WTC11 (cell line): ENCODE data around the gene ALK. TPM values are rescaled to one million over a fixed set of nuclear protein-coding genes. Genes with fewer than 3 reads are reported as not detected.

Experiments used
- ATAC-seq: fragments of 200-7000 bp; cut with Tn5 transposase; 2 replicates; pipeline ENCODE4 v1.10.0; 2021; ENCODE audit warnings: mild to moderate bottlenecking, moderate library complexity
- CTCF ChIA-PET: fragments of 300-600 bp; sonication (Branson Sonifier 250); formaldehyde crosslinking; loops from one replicate; lab custom pipeline; 2021; ENCODE audit warnings: antibody characterized with exemption; lab: Charles Lee
- POLR2A ChIA-PET: fragments of 350-600 bp; sonication (Branson Sonifier 250); formaldehyde crosslinking; loops from one replicate; lab custom pipeline; 2021; ENCODE audit warnings: antibody characterized with exemption; lab: Charles Lee
- DNase-seq: peaks from one replicate; pipeline ENCODE4 v3.0.0; 2021; ENCODE audit warnings: low spot score
- H3K27ac Mint-ChIP-seq: 2 replicates; pipeline ENCODE4 v1.8.0; 2021; ENCODE audit warnings: mixed read lengths
- H3K27me3 Mint-ChIP-seq: 2 replicates; pipeline ENCODE4 v1.8.0; 2021; ENCODE audit warnings: low read depth, mild to moderate bottlenecking, moderate library complexity, mixed read lengths
- H3K36me3 Mint-ChIP-seq: 2 replicates; pipeline ENCODE4 v1.8.0; 2021; ENCODE audit warnings: mixed read lengths
- H3K4me1 Mint-ChIP-seq: 2 replicates; pipeline ENCODE4 v1.8.0; 2022; ENCODE audit warnings: mixed read lengths
- H3K4me3 Mint-ChIP-seq: 2 replicates; pipeline ENCODE4 v1.8.0; 2021; ENCODE audit warnings: mild to moderate bottlenecking, moderate library complexity, mixed read lengths
- H3K9me3 Mint-ChIP-seq: 2 replicates; pipeline ENCODE4 v1.8.0; 2021; ENCODE audit warnings: mixed read lengths
- ARID4B ChIP-seq: sonication (generic); formaldehyde crosslinking; IDR thresholded peaks from 2 replicates; pipeline ENCODE4 v1.8.0; 2023; ENCODE audit warnings: missing genetic modification reagents, mild to moderate bottlenecking, borderline replicate concordance
- ATF1 ChIP-seq: sonication (generic); formaldehyde crosslinking; IDR thresholded peaks from 2 replicates; pipeline ENCODE4 v1.8.1; 2023; ENCODE audit warnings: mild to moderate bottlenecking, moderate library complexity, missing genetic modification reagents
- E2F1 ChIP-seq: sonication (generic); formaldehyde crosslinking; IDR thresholded peaks from 2 replicates; pipeline ENCODE4 v1.8.0; 2022; ENCODE audit warnings: mild to moderate bottlenecking, missing genetic modification reagents
- ELF4 ChIP-seq: sonication (generic); formaldehyde crosslinking; IDR thresholded peaks from 2 replicates; pipeline ENCODE4 v1.8.1; 2022; ENCODE audit warnings: low read depth, mild to moderate bottlenecking, moderate library complexity, missing genetic modification reagents
- EMX1 ChIP-seq: fragments of 250-450 bp; sonication (Bioruptor Pico); IDR thresholded peaks from 2 replicates; pipeline ENCODE4 v1.8.0; 2021; ENCODE audit warnings: mild to moderate bottlenecking
- FOXK1 ChIP-seq: sonication (generic); formaldehyde crosslinking; IDR thresholded peaks from 2 replicates; pipeline ENCODE4 v1.8.0; 2022; ENCODE audit warnings: mild to moderate bottlenecking, moderate library complexity, missing genetic modification reagents
- FOXP1 ChIP-seq: sonication (generic); formaldehyde crosslinking; IDR thresholded peaks from 2 replicates; pipeline ENCODE4 v1.8.0; 2022; ENCODE audit warnings: missing genetic modification reagents, mild to moderate bottlenecking, moderate library complexity, borderline replicate concordance
- FOXP4 ChIP-seq: sonication (generic); formaldehyde crosslinking; IDR thresholded peaks from 2 replicates; pipeline ENCODE4 v1.8.0; 2022; ENCODE audit warnings: mild to moderate bottlenecking, missing genetic modification reagents
- JAZF1 ChIP-seq: fragments of 250-450 bp; sonication (Bioruptor Pico); IDR thresholded peaks from 2 replicates; pipeline ENCODE4 v1.9.0; 2021; ENCODE audit warnings: moderate library complexity, mild to moderate bottlenecking, inconsistent platforms
- MAX ChIP-seq: sonication (generic); formaldehyde crosslinking; IDR thresholded peaks from 2 replicates; pipeline ENCODE4 v1.8.0; 2022; ENCODE audit warnings: mild to moderate bottlenecking, missing genetic modification reagents
- NFATC4 ChIP-seq: fragments of 250-450 bp; sonication (Bioruptor Pico); IDR thresholded peaks from 2 replicates; pipeline ENCODE4 v1.9.0; 2021; ENCODE audit warnings: mild to moderate bottlenecking
- NR2C2 ChIP-seq: sonication (generic); formaldehyde crosslinking; IDR thresholded peaks from 2 replicates; pipeline ENCODE4 v1.8.0; 2022; ENCODE audit warnings: mild to moderate bottlenecking, missing genetic modification reagents
- PRRX2 ChIP-seq: fragments of 250-450 bp; sonication (Bioruptor Pico); IDR thresholded peaks from 2 replicates; pipeline ENCODE4 v1.8.0; 2021; ENCODE audit warnings: mild to moderate bottlenecking
- SMAD3 ChIP-seq: sonication (generic); formaldehyde crosslinking; IDR thresholded peaks from 2 replicates; pipeline ENCODE4 v1.8.0; 2022; ENCODE audit warnings: missing genetic modification reagents, mild to moderate bottlenecking, borderline replicate concordance
- SP1 ChIP-seq: sonication (generic); formaldehyde crosslinking; conservative IDR thresholded peaks from 2 replicates; pipeline ENCODE4 v1.8.1; 2022; ENCODE audit warnings: missing genetic modification reagents
- TP53 ChIP-seq: sonication (generic); formaldehyde crosslinking; IDR thresholded peaks from 2 replicates; pipeline ENCODE4 v1.8.1; 2023; ENCODE audit warnings: mild to moderate bottlenecking, missing genetic modification reagents
- USF2 ChIP-seq: sonication (generic); formaldehyde crosslinking; IDR thresholded peaks from 2 replicates; pipeline ENCODE4 v1.8.1; 2023; ENCODE audit warnings: mild to moderate bottlenecking, missing genetic modification reagents, moderate library complexity
- ZNF138 ChIP-seq: sonication (generic); formaldehyde crosslinking; conservative IDR thresholded peaks from 2 replicates; pipeline ENCODE4 v1.8.1; 2022; ENCODE audit warnings: mild to moderate bottlenecking, moderate library complexity, missing genetic modification reagents
- ZNF219 ChIP-seq: sonication (generic); formaldehyde crosslinking; IDR thresholded peaks from 2 replicates; pipeline ENCODE4 v1.8.0; 2023; ENCODE audit warnings: missing genetic modification reagents, mild to moderate bottlenecking, borderline replicate concordance
- ZNF423 ChIP-seq: fragments of 250-450 bp; sonication (Bioruptor Pico); IDR thresholded peaks from 2 replicates; pipeline ENCODE4 v2.1.2; 2022; ENCODE audit warnings: mild to moderate bottlenecking, moderate library complexity
- ZNF532 ChIP-seq: fragments of 250-450 bp; sonication (Bioruptor Pico); IDR thresholded peaks from 2 replicates; pipeline ENCODE4 v1.9.0; 2021; ENCODE audit warnings: mild to moderate bottlenecking, borderline replicate concordance
- ZNF671 ChIP-seq: fragments of 250-450 bp; sonication (Bioruptor Pico); IDR thresholded peaks from 2 replicates; pipeline ENCODE4 v1.8.0; 2021; ENCODE audit warnings: mild to moderate bottlenecking
- ZSCAN18 ChIP-seq: fragments of 250-450 bp; sonication (Bioruptor Pico); IDR thresholded peaks from 2 replicates; pipeline ENCODE4 v2.1.2; 2022; ENCODE audit warnings: mild to moderate bottlenecking, moderate library complexity
- total RNA-seq: library from RNA; stranded (reverse); gene quantifications from 3 replicates; pipeline ENCODE4 v1.2.3, GENCODE V29; 2021

Gene ALK
- total RNA-seq, 1 experiment from 2014 or later, result not detected

GRCh38 chr2:29688429-29688828, 233.0 kb downstream of the ALK start:
- Mint-ChIP-seq H3K4me1 (no peaks in the 10 kb centered on the region), H3K4me3 (no peak overlapping the region), H3K36me3 (peaks cover 7% of the 10 kb centered on the region; the same call in 1 of the 2 replicates)
- no peak for DNase-seq
- ChIA-PET CTCF (no interaction called here), POLR2A (no interaction called here)
- TF ChIP-seq ZNF219 (CRISPR knock-in tag), result no peak
- TF ChIP-seq NFATC4 (CRISPR knock-in tag), result no peak
- TF ChIP-seq E2F1 (CRISPR knock-in tag), result no peak
- no peak for TF ChIP-seq ELF4 (CRISPR knock-in tag)
- no peak for TF ChIP-seq ARID4B (CRISPR knock-in tag)
- no peak for TF ChIP-seq ZNF423 (CRISPR knock-in tag)
- TF ChIP-seq USF2, result no peak
- no peak for TF ChIP-seq JAZF1 (CRISPR knock-in tag)
- TF ChIP-seq TP53 (CRISPR knock-in tag), result no peak
- no peak for TF ChIP-seq SP1
- TF ChIP-seq FOXP1 (CRISPR knock-in tag), result no peak
- no peak for TF ChIP-seq FOXP4
- TF ChIP-seq ATF1 (CRISPR knock-in tag), result no peak
- TF ChIP-seq SMAD3 (CRISPR knock-in tag), result no peak
- TF ChIP-seq, all 79 proteins: peak for 0
- Mint-ChIP-seq H3K27ac (no peak overlapping the region), H3K27me3 (no peaks in the 10 kb centered on the region), H3K9me3 (peaks cover 24% of the 10 kb centered on the region)
- no peak for ATAC-seq

GRCh38 chr2:29687121-29687520, 234.3 kb downstream of the ALK start:
- no peak for ATAC-seq
- Mint-ChIP-seq H3K9me3 (peaks cover 14% of the 10 kb centered on the region), H3K4me1 (no peaks in the 10 kb centered on the region), H3K36me3 (0 out of 2 replicates have a peak, but pooled peaks cover 2% of the 10 kb centered on the region), H3K4me3 (no peak overlapping the region), H3K27ac (no peak overlapping the region), H3K27me3 (no peaks in the 10 kb centered on the region)
- CTCF ChIA-PET, result no interaction called here
- POLR2A ChIA-PET, result no interaction called here
- DNase-seq, result no peak
- TF ChIP-seq NR2C2 (CRISPR knock-in tag) (no peak), ZSCAN18 (CRISPR knock-in tag) (no peak), ZNF423 (CRISPR knock-in tag) (no peak), ZNF671 (CRISPR knock-in tag) (no peak), PRRX2 (no peak), FOXK1 (CRISPR knock-in tag) (no peak), EMX1 (CRISPR knock-in tag) (no peak), MAX (CRISPR knock-in tag) (no peak), ZNF532 (CRISPR knock-in tag) (no peak), ZNF138 (no peak)
